HepG2 (cell line): Measurements from ENCODE around the gene PDE1C. TPM values are rescaled to one million over a fixed set of nuclear protein-coding genes. Genes with fewer than 3 reads are reported as not detected.

Source experiments
- ATAC-seq: fragments of 200-7000 bp; cut with Tn5 transposase; 3 replicates; pipeline ENCODE4 v1.9.1; 2020; ENCODE audit warnings: mild to moderate bottlenecking, moderate library complexity
- BruUV-seq: library from RNA; stranded (reverse); fragments of 400-500 nt; replicated peaks from 2 replicates; lab custom pipeline; 2021; lab: Mats Ljungman, UMichigan
- CTCF ChIA-PET: fragments of 300-600 bp; formaldehyde crosslinking; extraction: SDS; loops from one replicate; lab custom pipeline; 2021; ENCODE audit warnings: low total read pairs, inconsistent platforms, low intra/inter-chr PET ratio; lab: Yijun Ruan, JAX
- POLR2A ChIA-PET: fragments of 350-600 bp; sonication (Branson Sonifier 250); formaldehyde crosslinking; loops from one replicate; lab custom pipeline; 2020; ENCODE audit warnings: antibody characterized with exemption, inconsistent platforms; lab: Yijun Ruan, JAX
- DNase-seq: peaks from one replicate; pipeline ENCODE4 v3.0.0-alpha.2; 2015; ENCODE audit warnings: low spot score
- FAIRE-seq: peaks from 3 replicates; lab custom pipeline; 2011; peaks lifted over from hg19 to GRCh38; lab: Jason Lieb, UNC
- H2AFZ ChIP-seq: one replicate; pipeline ENCODE4 v1.6.1; 2011; ENCODE audit warnings: low read length, inconsistent platforms
- H3K27ac ChIP-seq: fragments of 300-600 bp; 3 replicates; pipeline ENCODE4 v1.8.0; 2011; ENCODE audit warnings: mixed run types, mild to moderate bottlenecking, mixed read lengths, low read length, inconsistent platforms; ENCODE audit not compliant: insufficient read depth; ENCODE audit errors: extremely low read length
- H3K27me3 ChIP-seq, 2 experiments: fragments of 200-600 bp in 1 of 2; 2 replicates in 1 of 2; 3 replicates in 1 of 2; pipeline versions ENCODE4 v1.6.0 to v1.8.0; 2011; ENCODE audit warnings: low read length in 2 of 2, mild to moderate bottlenecking in 2 of 2, moderate library complexity in 2 of 2, inconsistent platforms in 1 of 2; ENCODE audit not compliant: insufficient read depth in 2 of 2, control insufficient read depth in 1 of 2
- H3K36me3 ChIP-seq, 2 experiments: fragments of 200-600 bp in 1 of 2; replicated peaks in 1 of 2; 2 replicates in 1 of 2; 3 replicates in 1 of 2; pipeline versions ENCODE4 v1.5.1 to v1.8.0; 2011; ENCODE audit warnings: low read length in 2 of 2, inconsistent platforms in 1 of 2; ENCODE audit not compliant: insufficient read depth in 2 of 2, control insufficient read depth in 1 of 2
- H3K4me1 ChIP-seq: 2 replicates; pipeline ENCODE4 v1.5.1; 2012; ENCODE audit warnings: low read length, inconsistent platforms; ENCODE audit not compliant: insufficient read depth
- H3K4me2 ChIP-seq: 2 replicates; pipeline ENCODE4 v1.6.0; 2011; ENCODE audit warnings: low read depth, low read length, inconsistent platforms
- H3K4me3 ChIP-seq, 3 experiments: fragments of 200-600 bp in 1 of 3; sonication (generic), shearing (Covaris generic) in 1 of 3; replicated peaks in 1 of 3; 2 replicates each; pipeline ENCODE4 v1.5.1; 2011 to 2016; ENCODE audit warnings: low read length in 3 of 3, inconsistent platforms in 2 of 3, low read depth in 2 of 3, mild to moderate bottlenecking in 2 of 3, control low read depth in 1 of 3, mixed read lengths in 1 of 3; ENCODE audit not compliant: insufficient read depth in 1 of 3
- H3K79me2 ChIP-seq: one replicate; pipeline ENCODE4 v1.6.1; 2011; ENCODE audit warnings: low read length, inconsistent platforms; ENCODE audit not compliant: insufficient read depth
- H3K9ac ChIP-seq: 2 replicates; pipeline ENCODE4 v1.6.0; 2011; ENCODE audit warnings: mild to moderate bottlenecking, low read depth, low read length, inconsistent platforms; ENCODE audit not compliant: insufficient read depth
- H3K9me3 ChIP-seq: 2 replicates; pipeline ENCODE4 v1.5.1; 2012; ENCODE audit warnings: mild to moderate bottlenecking, low read length
- H4K20me1 ChIP-seq: 2 replicates; pipeline ENCODE4 v1.6.0; 2011; ENCODE audit warnings: inconsistent platforms, mild to moderate bottlenecking, low read length, moderate library complexity; ENCODE audit not compliant: insufficient read depth
- ETV5 ChIP-seq: IDR thresholded peaks from 2 replicates; pipeline ENCODE4 v1.6.1; 2018; ENCODE audit warnings: missing biosample characterization, missing genetic modification reagents, inconsistent platforms, borderline replicate concordance
- ZNF333 ChIP-seq: sonication (generic); formaldehyde crosslinking; IDR thresholded peaks from 2 replicates; pipeline ENCODE4 v1.4.0; 2020; ENCODE audit warnings: mild to moderate bottlenecking, missing genetic modification reagents, borderline replicate concordance
- ZNF367 ChIP-seq: sonication (generic); formaldehyde crosslinking; IDR thresholded peaks from 2 replicates; pipeline ENCODE4 v1.4.0; 2020; ENCODE audit warnings: missing genetic modification reagents, borderline replicate concordance
- WGBS: methylation state at CpG from one replicate; pipeline ENCODE4 v1.1.6; 2017; ENCODE audit warnings: low lambda C conversion rate; 5-methylcytosine and 5-hydroxymethylcytosine counted together
- in situ Hi-C: cut with HindIII; loops from 2 replicates; pipeline ENCODE4 v1.10.0; 2017; ENCODE audit warnings: low pct_unique_long_range_greater_than_20kb; ENCODE audit not compliant: extremely low pct_ligation_motif_present
- intact Hi-C: fragments of 100-400 bp; cut with micrococcal nuclease; formaldehyde crosslinking; loops from one replicate; pipeline ENCODE4 v1.10.0; 2022; ENCODE audit not compliant: unreplicated experiment
- polyA plus RNA-seq, 8 experiments: library from polyadenylated mRNA; depleted of rRNA in 3 of 8; stranded (reverse) in 7 of 8; unstranded in 1 of 8; fragments of >200 nt; fragmentation: Illumina TruSeq in 4 of 8; extraction: Trizol in 4 of 8; gene quantifications; 2 replicates each; pipeline versions ENCODE4 v1.2.1 to v1.2.3, GENCODE V29; 2011 to 2016; ENCODE audit warnings: low read depth in 4 of 8, missing spikeins in 1 of 8, mixed read lengths in 1 of 8; ENCODE audit not compliant: insufficient read depth in 1 of 8
- total RNA-seq, 5 experiments: library from RNA; depleted of rRNA; stranded (reverse); fragments of >200 nt; fragmentation: Illumina TruSeq; extraction: Trizol; gene quantifications; 2 replicates each; pipeline ENCODE4 v1.2.3, GENCODE V29; 2016; ENCODE audit warnings: low read depth in 1 of 5
- TF ChIP-seq, protein P1 (sequence below): sonication (generic); formaldehyde crosslinking; IDR thresholded peaks from 2 replicates; pipeline ENCODE4 v1.8.0; 2022; ENCODE audit warnings: missing genetic modification reagents, mild to moderate bottlenecking, moderate library complexity, borderline replicate concordance

PDE1C gene
- total and polyA plus RNA-seq, 2 of the 13 experiments (the other 11 are each of a cell fraction or from before 2014, with no cell fraction given): not detected

DNA sequence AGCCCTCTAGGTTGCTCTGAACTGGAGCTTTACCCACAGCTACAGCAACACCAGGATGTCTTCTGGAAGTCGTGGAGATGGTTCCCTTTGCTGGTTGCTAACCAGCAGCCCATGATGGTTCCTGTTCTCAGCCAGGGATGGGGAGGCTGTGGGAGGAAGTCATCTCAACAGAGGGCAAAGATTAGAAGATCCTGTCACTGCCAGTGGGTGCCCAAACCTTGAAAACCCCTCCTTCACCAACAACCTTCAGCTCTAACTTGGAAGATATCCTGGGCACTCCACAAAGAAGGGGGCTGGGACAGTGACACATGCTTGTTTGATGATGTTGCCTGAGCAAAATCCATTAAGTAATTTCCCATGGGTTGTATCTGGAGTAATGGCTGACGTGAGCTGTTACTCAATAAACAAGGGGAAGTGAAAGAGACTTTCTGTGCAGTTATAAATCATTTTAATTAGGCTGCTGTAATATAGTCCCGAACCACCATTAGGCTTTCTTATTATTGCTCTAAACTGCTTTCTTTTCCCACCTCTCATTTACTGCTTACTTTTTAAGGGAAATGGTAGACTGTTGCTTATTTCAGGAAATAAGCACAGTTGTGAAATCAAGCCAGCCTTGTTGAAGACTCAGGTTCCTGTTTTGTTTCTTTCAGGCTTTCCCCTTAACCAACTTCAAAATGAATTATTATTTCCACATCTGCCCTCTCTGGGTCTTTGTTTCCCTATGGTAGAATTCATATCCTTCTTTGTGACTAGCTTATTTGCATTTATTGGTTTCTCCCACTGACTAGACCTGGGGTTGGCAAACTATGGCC lies 258.4 kb downstream of the PDE1C start:
- H3K4me3 ChIP-seq: no peak overlapping the region
- no TSS peak for BruUV-seq
- intact Hi-C loops: no loop called here
- in situ Hi-C loops: no loop called here
- CTCF ChIA-PET: no interaction called here
- H3K9me3 ChIP-seq: no peaks in the 10 kb centered on the region
- 5% methylated on average over 3 of the region's 3 CpGs for WGBS
- no peak for TF ChIP-seq ETV5 (CRISPR knock-in tag)
- no peak for TF ChIP-seq ZNF333 (CRISPR knock-in tag)
- TF ChIP-seq, protein P1, sequence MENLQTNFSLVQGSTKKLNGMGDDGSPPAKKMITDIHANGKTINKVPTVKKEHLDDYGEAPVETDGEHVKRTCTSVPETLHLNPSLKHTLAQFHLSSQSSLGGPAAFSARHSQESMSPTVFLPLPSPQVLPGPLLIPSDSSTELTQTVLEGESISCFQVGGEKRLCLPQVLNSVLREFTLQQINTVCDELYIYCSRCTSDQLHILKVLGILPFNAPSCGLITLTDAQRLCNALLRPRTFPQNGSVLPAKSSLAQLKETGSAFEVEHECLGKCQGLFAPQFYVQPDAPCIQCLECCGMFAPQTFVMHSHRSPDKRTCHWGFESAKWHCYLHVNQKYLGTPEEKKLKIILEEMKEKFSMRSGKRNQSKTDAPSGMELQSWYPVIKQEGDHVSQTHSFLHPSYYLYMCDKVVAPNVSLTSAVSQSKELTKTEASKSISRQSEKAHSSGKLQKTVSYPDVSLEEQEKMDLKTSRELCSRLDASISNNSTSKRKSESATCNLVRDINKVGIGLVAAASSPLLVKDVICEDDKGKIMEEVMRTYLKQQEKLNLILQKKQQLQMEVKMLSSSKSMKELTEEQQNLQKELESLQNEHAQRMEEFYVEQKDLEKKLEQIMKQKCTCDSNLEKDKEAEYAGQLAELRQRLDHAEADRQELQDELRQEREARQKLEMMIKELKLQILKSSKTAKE: no peak
- TF ChIP-seq ZNF367: no peak
- H3K4me1 ChIP-seq: no peaks in the 10 kb centered on the region
- H3K27ac ChIP-seq: no peak overlapping the region
- no peaks in the 10 kb centered on the region for H3K79me2 ChIP-seq
- H3K9ac ChIP-seq: no peak overlapping the region
- no peak overlapping the region for H2AFZ ChIP-seq
- no peaks in the 10 kb centered on the region for H3K27me3 ChIP-seq
- POLR2A ChIA-PET: no interaction called here
- no peaks in the 10 kb centered on the region; the same call in 1 of the 2 replicates for H4K20me1 ChIP-seq
- H3K4me2 ChIP-seq: no peak overlapping the region
- FAIRE-seq (no peak), ATAC-seq (no peak), DNase-seq (no peak)
- no peaks in the 10 kb centered on the region for H3K36me3 ChIP-seq
